MM.1S (cell line): ENCODE results near the gene TRPM2.

Experiments used
- EZH2 ChIP-seq: fragments of 300-600 bp; sonication (generic); optimal IDR thresholded peaks from 2 replicates; pipeline ENCODE3; 2017; ENCODE audit warnings: low read depth, mild to moderate bottlenecking, antibody characterized with exemption, low read length, mixed read lengths
- TF ChIP-seq, protein P1 (sequence below): fragments of 300-600 bp; sonication (generic); IDR thresholded peaks from 2 replicates; pipeline ENCODE4 v1.5.1; 2016; ENCODE audit warnings: antibody characterized with exemption, low read length, mixed read lengths

DNA sequence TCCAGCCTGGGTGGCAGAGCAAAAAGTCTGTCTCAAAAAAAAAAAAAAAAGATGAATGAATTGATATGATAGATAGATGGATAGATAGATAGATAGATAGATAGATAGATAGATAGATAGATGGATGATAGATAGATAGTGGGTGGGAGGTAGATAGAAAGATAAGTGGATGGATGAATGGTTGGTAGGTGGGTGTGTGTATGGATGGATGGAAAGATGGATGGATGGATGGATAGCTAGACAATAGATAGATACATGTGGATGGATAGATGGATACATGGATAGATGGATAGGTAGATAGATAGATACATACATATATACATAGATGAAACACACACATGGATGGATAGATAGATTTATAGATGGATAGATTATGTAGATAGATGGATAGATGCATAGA is 28.5 kb downstream of the TRPM2 start:
- TF ChIP-seq, protein P1, sequence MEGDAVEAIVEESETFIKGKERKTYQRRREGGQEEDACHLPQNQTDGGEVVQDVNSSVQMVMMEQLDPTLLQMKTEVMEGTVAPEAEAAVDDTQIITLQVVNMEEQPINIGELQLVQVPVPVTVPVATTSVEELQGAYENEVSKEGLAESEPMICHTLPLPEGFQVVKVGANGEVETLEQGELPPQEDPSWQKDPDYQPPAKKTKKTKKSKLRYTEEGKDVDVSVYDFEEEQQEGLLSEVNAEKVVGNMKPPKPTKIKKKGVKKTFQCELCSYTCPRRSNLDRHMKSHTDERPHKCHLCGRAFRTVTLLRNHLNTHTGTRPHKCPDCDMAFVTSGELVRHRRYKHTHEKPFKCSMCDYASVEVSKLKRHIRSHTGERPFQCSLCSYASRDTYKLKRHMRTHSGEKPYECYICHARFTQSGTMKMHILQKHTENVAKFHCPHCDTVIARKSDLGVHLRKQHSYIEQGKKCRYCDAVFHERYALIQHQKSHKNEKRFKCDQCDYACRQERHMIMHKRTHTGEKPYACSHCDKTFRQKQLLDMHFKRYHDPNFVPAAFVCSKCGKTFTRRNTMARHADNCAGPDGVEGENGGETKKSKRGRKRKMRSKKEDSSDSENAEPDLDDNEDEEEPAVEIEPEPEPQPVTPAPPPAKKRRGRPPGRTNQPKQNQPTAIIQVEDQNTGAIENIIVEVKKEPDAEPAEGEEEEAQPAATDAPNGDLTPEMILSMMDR, result no peak
- TF ChIP-seq EZH2, result no peak
